Measurements from ENCODE around the gene SCYL1.

Gene SCYL1

GRCh38 chr11:65579291-65579690, 54.4 kb downstream of the SCYL1 start:
- no peak overlapping the region for H4K8ac ChIP-seq (ENCODE audit: low read depth, low read length)
- H3K9ac ChIP-seq (ENCODE audit: low read length) = no peak overlapping the region
- H3K36me3 ChIP-seq (ENCODE audit: control insufficient read depth, insufficient read depth, low read length) = no peaks in the 10 kb centered on the region
- no peak overlapping the region for H2AK5ac ChIP-seq (ENCODE audit: low read length)
- H3K4me1 ChIP-seq (ENCODE audit: control insufficient read depth, low read depth, low read length) = peaks cover 2% of the 10 kb centered on the region
- no peak overlapping the region for H2BK120ac ChIP-seq (ENCODE audit: low read depth, low read length)
- DNase-seq = no peak
- no peak overlapping the region for H3K18ac ChIP-seq (ENCODE audit: low read length)
- no CpG with 5 or more reads among the region's 4 CpGs for WGBS (ENCODE audit: extremely low coverage, insufficient coverage, low lambda C conversion rate)
- H3K4me3 ChIP-seq (ENCODE audit: low read length) = no peak overlapping the region
- H3K79me2 ChIP-seq (ENCODE audit: control insufficient read depth, insufficient read depth, low read length) = no peaks in the 10 kb centered on the region
- H3K27ac ChIP-seq (ENCODE audit: low read depth, low read length) = no peak overlapping the region
- no peak overlapping the region for H3K4me2 ChIP-seq (ENCODE audit: low read length)
- no peaks in the 10 kb centered on the region for H3K27me3 ChIP-seq (ENCODE audit: insufficient read depth, low read length, poor library complexity)
- no peak overlapping the region for H3K23ac ChIP-seq (ENCODE audit: low read length)
- no peak overlapping the region for H2BK15ac ChIP-seq (replicated peaks; ENCODE audit: low read depth)
- H4K5ac ChIP-seq (ENCODE audit: low read length) = no peak overlapping the region
- H3K79me1 ChIP-seq (ENCODE audit: low read length) = no peaks in the 10 kb centered on the region
- no peak overlapping the region for H3K56ac ChIP-seq (ENCODE audit: low read length)
- H3K4ac ChIP-seq (ENCODE audit: low read depth, low read length) = no peak overlapping the region
- H2BK5ac ChIP-seq (ENCODE audit: low read length) = no peak overlapping the region

- Histone ChIP-seq H3K79me1 (ENCODE audit: low read length) (no peaks in the 10 kb centered on the region), H2BK15ac (replicated peaks; ENCODE audit: low read depth) (no peak overlapping the region), H2AK5ac (ENCODE audit: low read length) (no peak overlapping the region), H3K4me1 (ENCODE audit: control insufficient read depth, low read depth, low read length) (no peaks in the 10 kb centered on the region), H3K23ac (ENCODE audit: low read length) (no peak overlapping the region), H2BK5ac (ENCODE audit: low read length) (no peak overlapping the region), H3K4me2 (ENCODE audit: low read length) (no peak overlapping the region), H3K27ac (ENCODE audit: low read depth, low read length) (no peak overlapping the region), H4K5ac (ENCODE audit: low read length) (no peak overlapping the region), H3K36me3 (ENCODE audit: control insufficient read depth, insufficient read depth, low read length) (no peaks in the 10 kb centered on the region), H3K18ac (ENCODE audit: low read length) (no peak overlapping the region), H3K9ac (ENCODE audit: low read length) (no peak overlapping the region), H2BK120ac (ENCODE audit: low read depth, low read length) (no peak overlapping the region), H3K4me3 (ENCODE audit: low read length) (no peak overlapping the region), H3K27me3 (ENCODE audit: insufficient read depth, low read length, poor library complexity) (no peaks in the 10 kb centered on the region), H3K79me2 (ENCODE audit: control insufficient read depth, insufficient read depth, low read length) (no peaks in the 10 kb centered on the region), H4K8ac (ENCODE audit: low read depth, low read length) (no peak overlapping the region), H3K56ac (ENCODE audit: low read length) (no peak overlapping the region), H3K4ac (ENCODE audit: low read depth, low read length) (no peak overlapping the region)
- WGBS (ENCODE audit: extremely low coverage, insufficient coverage, low lambda C conversion rate) = no CpG with 5 or more reads among the region's 19 CpGs
- DNase-seq = no peak
Observed at GRCh38 chr11:65580031-65580692, 55.3 kb downstream of the SCYL1 start.

GRCh38 chr11:65580756-65581155, 55.9 kb downstream of the SCYL1 start:
- no peak overlapping the region for H2BK15ac ChIP-seq (replicated peaks; ENCODE audit: low read depth)
- no peaks in the 10 kb centered on the region for H3K4me1 ChIP-seq (ENCODE audit: control insufficient read depth, low read depth, low read length)
- no peaks in the 10 kb centered on the region for H3K79me1 ChIP-seq (ENCODE audit: low read length)
- H2AK5ac ChIP-seq (ENCODE audit: low read length) = no peak overlapping the region
- H3K9ac ChIP-seq (ENCODE audit: low read length) = no peak overlapping the region
- H3K27ac ChIP-seq (ENCODE audit: low read depth, low read length) = no peak overlapping the region
- no peak overlapping the region for H2BK120ac ChIP-seq (ENCODE audit: low read depth, low read length)
- no peak overlapping the region for H3K23ac ChIP-seq (ENCODE audit: low read length)
- peaks cover 2% of the 10 kb centered on the region for H3K27me3 ChIP-seq (ENCODE audit: insufficient read depth, low read length, poor library complexity)
- H3K36me3 ChIP-seq (ENCODE audit: control insufficient read depth, insufficient read depth, low read length) = no peaks in the 10 kb centered on the region
- DNase-seq = no peak
- no peak overlapping the region for H3K4ac ChIP-seq (ENCODE audit: low read depth, low read length)
- H3K4me2 ChIP-seq (ENCODE audit: low read length) = no peak overlapping the region
- no peaks in the 10 kb centered on the region for H3K79me2 ChIP-seq (ENCODE audit: control insufficient read depth, insufficient read depth, low read length)
- no peak overlapping the region for H2BK5ac ChIP-seq (ENCODE audit: low read length)
- H4K8ac ChIP-seq (ENCODE audit: low read depth, low read length) = no peak overlapping the region
- no CpG with 5 or more reads among the region's 8 CpGs for WGBS (ENCODE audit: extremely low coverage, insufficient coverage, low lambda C conversion rate)
- no peak overlapping the region for H3K56ac ChIP-seq (ENCODE audit: low read length)
- H3K4me3 ChIP-seq (ENCODE audit: low read length) = no peak overlapping the region
- H4K5ac ChIP-seq (ENCODE audit: low read length) = no peak overlapping the region
- H3K18ac ChIP-seq (ENCODE audit: low read length) = no peak overlapping the region

- no peak overlapping the region for H3K4me3 ChIP-seq (ENCODE audit: low read length)
- no peak overlapping the region for H3K9ac ChIP-seq (ENCODE audit: low read length)
- no peaks in the 10 kb centered on the region for H3K4me1 ChIP-seq (ENCODE audit: control insufficient read depth, low read depth, low read length)
- no peak overlapping the region for H2BK5ac ChIP-seq (ENCODE audit: low read length)
- peaks cover 2% of the 10 kb centered on the region for H3K27me3 ChIP-seq (ENCODE audit: insufficient read depth, low read length, poor library complexity)
- H3K79me2 ChIP-seq (ENCODE audit: control insufficient read depth, insufficient read depth, low read length) = no peaks in the 10 kb centered on the region
- H3K23ac ChIP-seq (ENCODE audit: low read length) = no peak overlapping the region
- H2BK15ac ChIP-seq (replicated peaks; ENCODE audit: low read depth) = no peak overlapping the region
- H2AK5ac ChIP-seq (ENCODE audit: low read length) = no peak overlapping the region
- H3K36me3 ChIP-seq (ENCODE audit: control insufficient read depth, insufficient read depth, low read length) = no peaks in the 10 kb centered on the region
- no peak for DNase-seq
- no peak overlapping the region for H3K4ac ChIP-seq (ENCODE audit: low read depth, low read length)
- no peak overlapping the region for H3K4me2 ChIP-seq (ENCODE audit: low read length)
- no peak overlapping the region for H3K56ac ChIP-seq (ENCODE audit: low read length)
- H3K18ac ChIP-seq (ENCODE audit: low read length) = no peak overlapping the region
- no peak overlapping the region for H3K27ac ChIP-seq (ENCODE audit: low read depth, low read length)
- no peak overlapping the region for H2BK120ac ChIP-seq (ENCODE audit: low read depth, low read length)
- no peak overlapping the region for H4K8ac ChIP-seq (ENCODE audit: low read depth, low read length)
- no CpG with 5 or more reads among the region's 3 CpGs for WGBS (ENCODE audit: extremely low coverage, insufficient coverage, low lambda C conversion rate)
- H4K5ac ChIP-seq (ENCODE audit: low read length) = no peak overlapping the region
- H3K79me1 ChIP-seq (ENCODE audit: low read length) = no peaks in the 10 kb centered on the region
Observed at GRCh38 chr11:65581928-65582327, 57.0 kb downstream of the SCYL1 start.

- WGBS (ENCODE audit: extremely low coverage, insufficient coverage, low lambda C conversion rate) = no CpG with 5 or more reads among the region's 10 CpGs
Observed at GRCh38 chr11:65583589-65583988, 58.7 kb downstream of the SCYL1 start.

GRCh38 chr11:65584106-65584505, 59.2 kb downstream of the SCYL1 start:
- Histone ChIP-seq H3K23ac (ENCODE audit: low read length) (no peak overlapping the region), H2BK15ac (replicated peaks; ENCODE audit: low read depth) (no peak overlapping the region), H3K27ac (ENCODE audit: low read depth, low read length) (no peak overlapping the region), H3K4me3 (ENCODE audit: low read length) (no peak overlapping the region), H3K9ac (ENCODE audit: low read length) (no peak overlapping the region), H3K79me1 (ENCODE audit: low read length) (no peaks in the 10 kb centered on the region), H2BK120ac (ENCODE audit: low read depth, low read length) (no peak overlapping the region), H2AK5ac (ENCODE audit: low read length) (no peak overlapping the region), H3K4ac (ENCODE audit: low read depth, low read length) (no peak overlapping the region), H2BK5ac (ENCODE audit: low read length) (no peak overlapping the region), H3K4me2 (ENCODE audit: low read length) (no peak overlapping the region), H3K27me3 (ENCODE audit: insufficient read depth, low read length, poor library complexity) (peaks cover 2% of the 10 kb centered on the region), H3K79me2 (ENCODE audit: control insufficient read depth, insufficient read depth, low read length) (no peaks in the 10 kb centered on the region), H3K56ac (ENCODE audit: low read length) (no peak overlapping the region), H3K36me3 (ENCODE audit: control insufficient read depth, insufficient read depth, low read length) (no peaks in the 10 kb centered on the region), H3K4me1 (ENCODE audit: control insufficient read depth, low read depth, low read length) (no peaks in the 10 kb centered on the region), H4K5ac (ENCODE audit: low read length) (no peak overlapping the region), H3K18ac (ENCODE audit: low read length) (no peak overlapping the region), H4K8ac (ENCODE audit: low read depth, low read length) (no peak overlapping the region)
- WGBS (ENCODE audit: extremely low coverage, insufficient coverage, low lambda C conversion rate) = no CpG with 5 or more reads among the region's 8 CpGs
- DNase-seq = no peak

More at GRCh38 chr11:65583589-65583988, 58.7 kb downstream of the SCYL1 start:
- Histone ChIP-seq H3K23ac (ENCODE audit: low read length) (no peak overlapping the region), H3K4ac (ENCODE audit: low read depth, low read length) (no peak overlapping the region), H4K8ac (ENCODE audit: low read depth, low read length) (no peak overlapping the region), H3K36me3 (ENCODE audit: control insufficient read depth, insufficient read depth, low read length) (no peaks in the 10 kb centered on the region), H3K9ac (ENCODE audit: low read length) (no peak overlapping the region), H3K4me2 (ENCODE audit: low read length) (no peak overlapping the region), H3K27ac (ENCODE audit: low read depth, low read length) (no peak overlapping the region), H3K18ac (ENCODE audit: low read length) (no peak overlapping the region), H4K5ac (ENCODE audit: low read length) (no peak overlapping the region), H3K79me2 (ENCODE audit: control insufficient read depth, insufficient read depth, low read length) (no peaks in the 10 kb centered on the region), H2AK5ac (ENCODE audit: low read length) (no peak overlapping the region), H2BK15ac (replicated peaks; ENCODE audit: low read depth) (no peak overlapping the region), H2BK5ac (ENCODE audit: low read length) (no peak overlapping the region), H3K27me3 (ENCODE audit: insufficient read depth, low read length, poor library complexity) (peaks cover 2% of the 10 kb centered on the region), H3K56ac (ENCODE audit: low read length) (no peak overlapping the region), H3K79me1 (ENCODE audit: low read length) (no peaks in the 10 kb centered on the region), H3K4me1 (ENCODE audit: control insufficient read depth, low read depth, low read length) (no peaks in the 10 kb centered on the region), H2BK120ac (ENCODE audit: low read depth, low read length) (no peak overlapping the region), H3K4me3 (ENCODE audit: low read length) (no peak overlapping the region)
- no peak for DNase-seq

All from mesendoderm (in vitro differentiated cells).